Suppressor macrophage treated with lipopolysaccharide for 1 hour (primary cell): Measurements from ENCODE around the gene RAB18.
"Not testable (repeated sequence)": the region's sequence is repeated elsewhere in the genome, so short reads cannot be mapped to it uniquely, and the experiment has no call there.

ENCODE experiments used
- DNase-seq, 3 donors: peaks; one replicate each; pipeline ENCODE4 v3.0.0-alpha.2; 2020 to 2022

Gene RAB18

DNA sequence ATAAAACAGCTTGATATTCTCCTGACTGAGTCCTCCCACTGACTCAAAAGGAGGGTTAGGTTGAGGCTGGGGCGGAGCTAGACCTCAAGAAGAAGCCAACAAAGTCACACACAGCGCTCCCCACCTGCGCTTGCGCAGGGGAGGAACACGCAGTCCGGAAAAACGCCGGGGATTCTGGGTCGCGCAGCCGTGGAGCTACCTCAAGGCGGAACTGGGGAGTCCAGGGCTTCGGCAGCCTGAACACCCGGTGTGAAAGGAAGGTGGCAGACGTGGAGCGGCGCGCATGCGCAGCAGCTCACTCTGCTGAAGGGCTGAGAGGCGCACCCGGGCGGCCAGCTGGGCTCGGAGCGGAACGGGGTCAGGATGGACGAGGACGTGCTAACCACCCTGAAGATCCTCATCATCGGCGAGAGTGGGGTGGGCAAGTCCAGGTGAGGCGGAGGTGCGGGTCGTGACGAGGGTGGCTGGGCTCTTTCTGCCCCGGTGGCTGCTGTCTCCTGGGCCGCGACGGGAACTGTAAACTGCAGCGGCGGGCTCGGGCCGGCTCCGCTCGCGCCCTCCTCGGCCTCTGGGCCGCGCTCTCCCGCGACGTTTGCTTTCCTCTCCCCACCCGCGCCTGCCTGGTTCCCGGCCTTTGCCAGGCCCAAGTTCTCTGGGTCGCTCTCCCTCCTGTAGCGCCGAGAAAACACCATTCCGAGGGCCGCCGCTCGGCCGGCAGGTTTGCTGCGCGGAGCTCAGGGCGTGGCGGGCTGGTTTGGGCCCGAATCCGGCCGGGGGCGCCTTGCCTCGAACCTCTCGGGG is at the start of gene RAB18:
Gene RAB18 (plus strand): TSS at position 298 of the 801 bp plus-strand sequence. CDS start 66 bp downstream, at position 364.
- peak; percentile 98 to 99 (median 98) for DNase-seq

DNA sequence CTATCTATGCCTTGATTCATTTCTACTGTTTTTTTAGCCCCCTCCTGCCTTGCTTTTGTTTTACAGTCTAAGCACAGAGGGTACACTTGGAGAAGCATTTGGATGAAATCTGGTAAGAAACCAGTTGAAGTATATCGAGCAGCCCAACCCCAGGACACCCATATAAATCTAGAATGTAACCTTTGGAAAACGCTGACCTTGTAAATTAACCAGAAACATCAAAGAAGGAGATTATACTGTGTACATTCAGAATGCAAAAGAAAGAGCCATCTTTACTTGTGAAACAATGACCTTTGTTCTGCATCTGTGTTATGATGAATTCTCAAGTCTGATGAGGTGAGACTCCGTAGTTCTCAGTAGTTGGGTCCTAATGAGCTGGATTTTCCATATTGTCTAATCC is 49.3 kb upstream of the RAB18 start:
- no peak for DNase-seq

GRCh38 chr10:27457261-27457945 is 46.7 kb upstream of the RAB18 start:
- no peak for DNase-seq

GRCh38 chr10:27457966-27458365 is 46.1 kb upstream of the RAB18 start:
- no peak for DNase-seq

- DNase-seq: no peak
Measured at GRCh38 chr10:27461312-27461711, 42.8 kb upstream of the RAB18 start.

DNA sequence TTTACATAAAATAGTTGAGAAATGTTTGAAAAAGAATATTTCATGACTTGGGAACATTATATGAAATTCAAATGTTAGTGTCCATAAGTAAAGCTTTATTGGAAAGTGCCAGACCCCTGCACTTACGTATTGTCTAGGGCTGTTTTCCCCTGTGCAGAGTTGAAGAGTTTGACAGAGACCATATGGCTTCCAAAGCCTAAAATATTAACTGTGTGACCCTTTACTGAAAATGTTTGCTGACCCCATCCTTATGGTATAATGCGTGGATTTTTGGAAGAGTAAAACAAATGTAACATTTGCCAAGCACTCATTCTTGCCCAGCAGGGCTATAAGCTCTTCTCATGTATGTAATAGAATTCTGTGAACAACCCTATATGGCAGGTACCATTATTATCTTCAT is 40.1 kb upstream of the RAB18 start:
- DNase-seq: no peak

GRCh38 chr10:27464993-27465392 is 39.1 kb upstream of the RAB18 start:
- peak; percentile 22 to 49 (median 44) for DNase-seq

GRCh38 chr10:27465596-27465995 is 38.5 kb upstream of the RAB18 start:
- not testable (repeated sequence) for DNase-seq

GRCh38 chr10:27470885-27471284 is 33.2 kb upstream of the RAB18 start:
- no peak for DNase-seq

- no peak for DNase-seq
Measured at GRCh38 chr10:27474741-27475140, 29.4 kb upstream of the RAB18 start.

GRCh38 chr10:27479016-27479415 is 25.1 kb upstream of the RAB18 start:
- DNase-seq: no peak

- peak in 2 of 3 donors; percentile 35 to 36 for DNase-seq
Measured at GRCh38 chr10:27481486-27481885, 22.6 kb upstream of the RAB18 start.

GRCh38 chr10:27482984-27483956 is 20.8 kb upstream of the RAB18 start:
- no peak for DNase-seq

- no peak for DNase-seq
Measured at GRCh38 chr10:27485368-27485767, 18.7 kb upstream of the RAB18 start.

- no peak for DNase-seq
Measured at GRCh38 chr10:27485986-27486385, 18.1 kb upstream of the RAB18 start.

DNA sequence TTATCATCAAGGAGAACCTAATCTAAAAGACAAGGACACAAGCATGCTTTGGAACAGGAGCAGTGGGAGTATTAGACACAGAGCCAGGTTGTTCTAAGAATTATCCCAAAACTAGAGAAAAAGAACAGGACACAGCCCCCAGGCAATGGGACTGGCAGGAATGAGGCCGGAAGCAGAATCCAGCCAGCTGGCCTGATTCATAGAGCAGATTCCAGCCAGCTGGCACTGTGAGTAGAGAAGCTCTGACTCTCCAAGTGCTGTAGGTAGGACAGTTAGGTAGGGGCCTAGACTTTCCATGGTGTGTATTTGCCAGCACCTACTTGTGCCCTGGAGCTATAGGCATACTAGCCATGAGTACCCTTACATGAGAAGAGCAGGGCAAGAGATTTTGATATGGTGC is 13.3 kb upstream of the RAB18 start:
- no peak for DNase-seq

DNA sequence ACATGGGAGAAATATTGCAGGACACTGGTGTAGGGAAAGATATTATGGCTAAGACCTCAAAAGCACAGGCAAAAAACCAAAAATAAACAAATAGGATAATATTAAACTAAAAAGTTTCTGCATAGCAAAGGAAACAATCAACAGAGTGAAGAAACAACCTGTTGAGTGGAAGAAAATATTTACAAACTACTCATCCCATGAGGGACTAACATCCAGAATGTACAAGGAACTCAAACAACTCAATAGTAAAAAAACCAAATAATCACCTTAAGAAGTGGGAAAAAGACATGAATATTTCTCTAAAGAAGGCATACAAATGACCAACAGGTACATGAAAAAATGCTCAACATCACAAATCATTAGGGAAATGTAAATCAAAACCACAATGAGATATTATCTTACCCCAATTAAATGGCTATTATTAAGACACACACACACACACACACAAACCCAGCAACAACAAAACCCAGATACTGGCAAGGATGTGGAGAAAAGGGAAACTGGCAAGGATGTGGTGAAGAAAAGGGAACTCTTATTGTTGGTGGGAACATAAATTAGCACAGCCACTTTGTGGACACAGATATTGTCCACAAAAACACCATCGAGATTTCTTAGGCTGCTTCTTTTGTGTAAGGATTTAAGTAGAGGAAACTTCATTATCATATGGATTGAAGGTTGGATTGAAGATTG is 9.8 kb upstream of the RAB18 start:
- DNase-seq: no peak

DNA sequence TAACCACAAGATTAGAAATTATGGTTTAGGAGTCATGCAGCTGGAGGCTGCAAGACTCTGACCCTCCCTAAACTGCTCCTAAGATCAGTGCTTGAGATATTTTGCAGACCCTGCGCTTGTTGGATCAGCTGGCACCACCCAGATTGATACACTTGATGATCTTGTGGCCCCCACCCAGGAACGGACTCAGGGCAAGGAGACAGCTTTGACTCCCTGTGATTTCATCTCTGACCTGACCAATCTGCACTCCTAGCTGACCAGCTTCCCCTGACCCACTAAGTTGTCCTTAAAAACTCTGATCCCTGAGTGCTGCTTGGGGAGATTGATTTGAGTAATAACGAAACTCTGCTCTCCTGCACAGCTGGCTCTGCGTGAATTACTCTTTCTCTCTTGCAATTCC is 8.0 kb upstream of the RAB18 start:
- no peak for DNase-seq

DNA sequence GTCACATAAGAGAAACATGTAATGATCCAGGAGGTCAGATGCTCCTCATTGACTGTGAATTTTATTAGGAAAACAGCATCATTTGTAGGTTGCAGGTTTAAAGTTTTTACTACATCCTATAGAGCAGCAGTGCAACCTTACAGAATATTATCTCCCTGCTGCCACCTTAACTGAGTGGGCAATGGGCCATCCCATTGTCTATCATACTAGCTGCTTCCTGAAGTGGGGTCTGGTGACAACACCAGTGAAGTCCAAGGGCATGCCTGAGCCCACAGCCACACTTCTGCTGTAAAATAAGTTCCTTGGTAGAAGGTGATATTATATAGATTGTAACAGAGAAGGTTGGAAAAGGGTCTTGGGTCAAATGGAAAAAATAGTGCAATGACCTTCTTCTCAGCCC is 4.0 kb upstream of the RAB18 start:
- no peak for DNase-seq

DNA sequence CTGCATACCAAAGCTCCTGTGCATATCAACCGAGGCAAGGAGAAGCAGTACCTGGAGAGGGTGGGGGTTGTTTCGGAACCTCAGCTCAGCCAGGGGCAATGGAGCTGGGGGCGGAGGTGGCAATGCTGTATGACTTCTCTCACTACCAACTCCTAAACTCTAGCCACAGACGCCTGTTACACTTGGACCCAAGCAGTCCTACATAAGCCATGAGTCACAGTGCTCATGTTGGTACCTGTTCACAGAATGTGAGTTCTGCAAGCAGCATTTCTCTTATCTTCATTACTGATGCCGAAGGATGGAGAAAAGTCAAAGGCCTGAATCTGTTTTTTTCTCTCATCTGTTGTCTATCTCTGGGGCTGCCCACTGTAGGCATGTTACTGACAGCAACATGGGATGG is 3.2 kb upstream of the RAB18 start:
- DNase-seq: no peak

GRCh38 chr10:27503498-27504006 is 552 bp upstream of the RAB18 start:
- DNase-seq: no peak

GRCh38 chr10:27504808-27505460 is 830 bp downstream of the RAB18 start:
- DNase-seq: peak; percentile 58 to 69 (median 68)
